ENCODE data around the gene OSBP.

GRCh38 chr11:59641156-59641555 lies 25.6 kb upstream of the OSBP start:
- no peak for TF ChIP-seq CTCF (IDR thresholded peaks at IDR 0.05)
- no peak for TF ChIP-seq POLR2A (IDR thresholded peaks at IDR 0.05)
- no peak for TF ChIP-seq POLR2AphosphoS5 (IDR thresholded peaks at IDR 0.05)

All from upper lobe of left lung (tissue), 4 donors.